ENCODE measurements around the gene SCYGR2. TPM values are rescaled to one million over a fixed set of nuclear protein-coding genes. Genes with fewer than 3 reads are reported as not detected.

SCYGR2 gene
- total and polyA plus RNA-seq, 2 of the 8 experiments (the other 6 are each of a cell fraction or from before 2014, with no cell fraction given) = not detected

GRCh38 chr2:227617316-227618230 lies 18.9 kb downstream of the SCYGR2 start, which contains the start of gene SCYGR4 (continued):
- no peak for TF ChIP-seq USF2 (IDR thresholded peaks at IDR 0.05; ENCODE audit: low read length)
- no peak for TF ChIP-seq HDAC2 (IDR thresholded peaks at IDR 0.05; ENCODE audit: borderline replicate concordance in 1 of 2, low read depth in 2 of 2, low read length in 2 of 2)
- no peak for TF ChIP-seq KDM1A (IDR thresholded peaks at IDR 0.05; ENCODE audit: borderline replicate concordance, low read length)
